NCI-H1105 (cell line): Measurements from ENCODE around the gene CDC6.
"Not testable (repeated sequence)": the region's sequence is repeated elsewhere in the genome, so short reads cannot be mapped to it uniquely, and the experiment has no call there.

Experiments used
- DNase-seq: peaks from one replicate; lab custom pipeline; 2025; lab: John Stamatoyannopoulos, UW

Gene CDC6

GRCh38 chr17:40290629-40291280 lies 3.1 kb downstream of the CDC6 start:
- no peak for DNase-seq

- DNase-seq, result no peak
Observed at GRCh38 chr17:40291281-40291664, 3.6 kb downstream of the CDC6 start.

- DNase-seq, result no peak
Observed at GRCh38 chr17:40293363-40293762, 5.7 kb downstream of the CDC6 start.

GRCh38 chr17:40295488-40296436 lies 8.1 kb downstream of the CDC6 start:
- DNase-seq, result no peak

GRCh38 chr17:40297511-40297910 lies 9.8 kb downstream of the CDC6 start:
- DNase-seq, result no peak

GRCh38 chr17:40298726-40299125 lies 11.0 kb downstream of the CDC6 start:
- no peak for DNase-seq

- DNase-seq, result not testable (repeated sequence)
Observed at GRCh38 chr17:40299159-40299757, 11.6 kb downstream of the CDC6 start.

GRCh38 chr17:40301315-40301714 lies 13.6 kb downstream of the CDC6 start:
- no peak for DNase-seq

- no peak for DNase-seq
Observed at GRCh38 chr17:40303009-40303657, 15.5 kb downstream of the CDC6 start.

- DNase-seq, result no peak
Observed at GRCh38 chr17:40303708-40304551, 16.3 kb downstream of the CDC6 start.

GRCh38 chr17:40304552-40304863 lies 16.8 kb downstream of the CDC6 start:
- DNase-seq, result not testable (repeated sequence)

GRCh38 chr17:40304866-40305265 lies 17.2 kb downstream of the CDC6 start:
- DNase-seq, result not testable (repeated sequence)

GRCh38 chr17:40306395-40306794 lies 18.7 kb downstream of the CDC6 start:
- DNase-seq, result no peak

- peak; percentile 53 for DNase-seq
Observed at GRCh38 chr17:40307001-40307730, 19.5 kb downstream of the CDC6 start.

GRCh38 chr17:40307740-40308239 lies 20.1 kb downstream of the CDC6 start:
- DNase-seq, result no peak

GRCh38 chr17:40309031-40309948 lies 21.6 kb downstream of the CDC6 start, which contains the start of gene RARA:
TSS of gene RARA (plus strand) at chr17:40309180. CDS start at chr17:40331219, 22,039 bp downstream.
- DNase-seq, result no peak

GRCh38 chr17:40309949-40310510 lies 22.4 kb downstream of the CDC6 start:
- no peak for DNase-seq

- DNase-seq, result no peak
Observed at GRCh38 chr17:40310882-40311391, 23.3 kb downstream of the CDC6 start.

GRCh38 chr17:40311575-40311974 lies 23.9 kb downstream of the CDC6 start:
- DNase-seq, result no peak
